C4-2B (cell line): ENCODE measurements around the gene SLC6A6.

Source experiments
- H3K27ac ChIP-seq: fragments of 450-650 bp; 2 replicates; pipeline ENCODE4 v1.5.1; 2017
- CTCF ChIP-seq: fragments of 450-650 bp; conservative IDR thresholded peaks from 2 replicates; pipeline ENCODE4 v1.5.1; 2017; ENCODE audit warnings: mild to moderate bottlenecking
- ZFX ChIP-seq: fragments of 450-650 bp; IDR thresholded peaks from 2 replicates; pipeline ENCODE4 v1.6.1; 2017

Gene SLC6A6

GRCh38 chr3:14410106-14410502 lies 7.7 kb downstream of the SLC6A6 start:
- no peak overlapping the region for H3K27ac ChIP-seq
- TF ChIP-seq CTCF = no peak
- TF ChIP-seq ZFX = no peak

DNA sequence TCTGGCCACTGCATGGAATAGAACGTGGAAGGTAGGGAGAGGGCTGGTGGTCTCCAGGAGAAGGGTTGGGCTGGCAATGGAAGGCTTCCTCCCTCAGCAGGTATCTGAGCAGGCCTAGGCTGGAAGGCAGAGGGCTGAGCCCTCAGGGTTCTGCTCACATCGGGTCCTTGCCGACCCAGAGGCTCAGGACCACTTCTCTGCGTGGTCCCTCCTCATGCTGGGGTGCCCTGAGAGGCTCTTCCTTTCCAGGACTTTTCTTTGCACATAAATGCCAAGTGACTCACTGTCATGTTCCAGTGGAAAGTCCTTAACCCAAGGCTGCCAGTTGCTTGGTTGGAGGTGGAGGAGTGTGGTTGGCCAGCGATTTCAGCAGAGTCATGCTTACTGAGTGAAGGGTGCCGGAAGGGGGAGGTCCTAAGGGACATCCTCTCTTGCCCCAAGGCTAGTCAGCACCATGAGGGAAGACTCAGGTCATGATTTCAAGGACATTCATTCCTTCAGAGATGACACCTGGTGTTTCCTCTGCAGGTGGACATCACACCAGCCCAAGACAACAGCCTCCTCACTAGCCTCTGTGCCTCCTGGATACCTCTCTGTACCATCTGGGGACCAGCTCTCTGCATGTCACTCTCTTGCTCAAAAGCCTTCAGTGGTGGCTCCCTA lies 8.2 kb downstream of the SLC6A6 start:
- no peak for TF ChIP-seq CTCF
- no peak for TF ChIP-seq ZFX
- H3K27ac ChIP-seq = no peak overlapping the region

GRCh38 chr3:14411166-14411526 lies 8.7 kb downstream of the SLC6A6 start:
- no peak overlapping the region for H3K27ac ChIP-seq
- no peak for TF ChIP-seq CTCF
- TF ChIP-seq ZFX = no peak

- TF ChIP-seq CTCF = no peak
- TF ChIP-seq ZFX = no peak
- H3K27ac ChIP-seq = no peak overlapping the region
Measured at GRCh38 chr3:14411988-14412387, 9.6 kb downstream of the SLC6A6 start.

GRCh38 chr3:14412831-14413380 lies 10.5 kb downstream of the SLC6A6 start:
- TF ChIP-seq CTCF (no peak), ZFX (no peak)
- no peak overlapping the region for H3K27ac ChIP-seq

- TF ChIP-seq ZFX = no peak
- no peak for TF ChIP-seq CTCF
Measured at GRCh38 chr3:14413381-14414071, 11.1 kb downstream of the SLC6A6 start.

DNA sequence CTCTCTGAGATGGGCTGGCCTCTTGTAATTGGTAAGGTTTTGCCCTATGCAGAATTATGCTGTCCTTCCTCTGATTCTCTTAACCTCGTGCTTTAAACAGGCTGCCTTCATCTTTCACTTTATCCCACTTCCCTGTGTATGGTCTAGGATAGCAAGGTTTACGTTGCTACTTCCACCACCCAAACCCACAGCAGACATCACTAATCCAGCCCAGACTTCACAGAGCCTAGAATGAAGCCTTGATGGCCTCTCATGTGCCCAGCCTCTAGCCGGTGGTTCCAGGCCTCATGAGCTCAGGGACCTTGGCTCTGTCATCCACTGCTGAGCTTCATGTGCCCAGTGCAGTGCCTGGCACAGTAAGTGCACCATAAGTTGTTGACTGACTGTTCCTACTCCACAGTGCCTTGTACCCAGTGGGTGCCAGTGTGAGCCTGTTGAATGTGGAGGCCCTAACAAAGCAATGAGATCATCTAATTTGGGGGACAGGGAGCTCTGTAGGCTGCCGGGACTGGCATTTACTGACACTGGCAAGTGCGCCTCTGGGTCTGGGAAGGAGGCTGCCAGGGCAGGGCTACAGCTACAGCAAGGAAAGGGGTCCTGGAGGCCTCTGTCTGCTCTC lies 12.5 kb downstream of the SLC6A6 start:
- TF ChIP-seq CTCF (no peak), ZFX (no peak)
- no peak overlapping the region for H3K27ac ChIP-seq

More at GRCh38 chr3:14413381-14414071, 11.1 kb downstream of the SLC6A6 start:
- no peak overlapping the region for H3K27ac ChIP-seq
